ENCODE data around the gene SMURF2. TPM values are rescaled to one million over a fixed set of nuclear protein-coding genes. Genes with fewer than 3 reads are reported as not detected.

Gene SMURF2
- total RNA-seq, 4 donors from 2014 or later: 18.4 to 92.0 (median 37.3) TPM

DNA sequence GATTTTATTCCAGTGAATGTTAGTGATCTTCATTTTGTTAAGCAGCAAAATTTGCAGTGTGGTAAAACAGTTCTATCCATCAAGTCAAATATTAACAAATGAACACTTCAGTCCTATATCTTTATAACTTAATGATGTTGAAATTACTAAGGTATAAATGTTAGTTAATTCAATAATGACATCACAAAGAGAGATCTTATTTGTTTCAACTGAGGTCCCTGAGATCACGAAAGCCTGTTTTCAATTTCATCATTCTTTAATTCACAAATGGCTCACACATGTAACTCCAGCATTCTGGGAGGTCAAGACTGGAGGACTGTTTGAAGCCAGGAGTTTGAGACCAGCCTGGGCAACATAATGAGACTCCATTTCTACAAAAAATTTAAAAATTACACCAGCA, 13.9 kb downstream of the SMURF2 start:
- DNase-seq: no peak
- Histone ChIP-seq H3K36me3 (no peaks in the 10 kb centered on the region), H3K4me1 (no peaks in the 10 kb centered on the region), H3K9me3 (no peaks in the 10 kb centered on the region), H3K4me3 (no peak overlapping the region), H3K27me3 (no peaks in the 10 kb centered on the region), H3K27ac (no peak overlapping the region)
- intact Hi-C loops (cut with DNase I; ENCODE audit: low total_unique reads): no loop called here
- TF ChIP-seq, protein P1, sequence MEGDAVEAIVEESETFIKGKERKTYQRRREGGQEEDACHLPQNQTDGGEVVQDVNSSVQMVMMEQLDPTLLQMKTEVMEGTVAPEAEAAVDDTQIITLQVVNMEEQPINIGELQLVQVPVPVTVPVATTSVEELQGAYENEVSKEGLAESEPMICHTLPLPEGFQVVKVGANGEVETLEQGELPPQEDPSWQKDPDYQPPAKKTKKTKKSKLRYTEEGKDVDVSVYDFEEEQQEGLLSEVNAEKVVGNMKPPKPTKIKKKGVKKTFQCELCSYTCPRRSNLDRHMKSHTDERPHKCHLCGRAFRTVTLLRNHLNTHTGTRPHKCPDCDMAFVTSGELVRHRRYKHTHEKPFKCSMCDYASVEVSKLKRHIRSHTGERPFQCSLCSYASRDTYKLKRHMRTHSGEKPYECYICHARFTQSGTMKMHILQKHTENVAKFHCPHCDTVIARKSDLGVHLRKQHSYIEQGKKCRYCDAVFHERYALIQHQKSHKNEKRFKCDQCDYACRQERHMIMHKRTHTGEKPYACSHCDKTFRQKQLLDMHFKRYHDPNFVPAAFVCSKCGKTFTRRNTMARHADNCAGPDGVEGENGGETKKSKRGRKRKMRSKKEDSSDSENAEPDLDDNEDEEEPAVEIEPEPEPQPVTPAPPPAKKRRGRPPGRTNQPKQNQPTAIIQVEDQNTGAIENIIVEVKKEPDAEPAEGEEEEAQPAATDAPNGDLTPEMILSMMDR (IDR thresholded peaks at IDR 0.05): no peak
- TF ChIP-seq POLR2A (IDR thresholded peaks at IDR 0.05): no peak

DNA sequence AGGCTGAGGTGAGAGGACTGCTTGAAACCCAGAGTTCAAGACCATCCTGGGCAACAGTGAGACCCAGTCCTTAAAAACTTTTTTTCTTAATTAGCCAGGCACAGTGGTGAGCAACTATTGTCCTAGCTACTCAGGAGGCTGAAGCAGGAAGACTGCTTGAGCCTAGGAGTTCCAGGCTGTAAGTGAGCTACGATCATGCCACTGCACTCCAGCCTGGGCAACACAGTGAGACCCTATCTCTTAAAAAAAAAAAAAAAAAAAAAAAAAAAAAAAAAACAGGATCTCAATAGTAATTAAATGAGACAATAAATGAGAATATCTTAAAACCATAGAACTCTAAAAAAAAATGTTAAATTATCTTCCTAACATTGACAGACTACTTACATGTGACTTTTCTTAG, 14.3 kb downstream of the SMURF2 start:
- TF ChIP-seq, protein P1 (IDR thresholded peaks at IDR 0.05): no peak
- TF ChIP-seq POLR2A (IDR thresholded peaks at IDR 0.05): no peak
- Histone ChIP-seq H3K9me3 (no peaks in the 10 kb centered on the region), H3K4me3 (no peak overlapping the region), H3K4me1 (no peaks in the 10 kb centered on the region), H3K27me3 (no peaks in the 10 kb centered on the region), H3K36me3 (no peaks in the 10 kb centered on the region), H3K27ac (no peak overlapping the region)
- DNase-seq: no peak
- intact Hi-C loops (cut with DNase I; ENCODE audit: low total_unique reads): no loop called here

DNA sequence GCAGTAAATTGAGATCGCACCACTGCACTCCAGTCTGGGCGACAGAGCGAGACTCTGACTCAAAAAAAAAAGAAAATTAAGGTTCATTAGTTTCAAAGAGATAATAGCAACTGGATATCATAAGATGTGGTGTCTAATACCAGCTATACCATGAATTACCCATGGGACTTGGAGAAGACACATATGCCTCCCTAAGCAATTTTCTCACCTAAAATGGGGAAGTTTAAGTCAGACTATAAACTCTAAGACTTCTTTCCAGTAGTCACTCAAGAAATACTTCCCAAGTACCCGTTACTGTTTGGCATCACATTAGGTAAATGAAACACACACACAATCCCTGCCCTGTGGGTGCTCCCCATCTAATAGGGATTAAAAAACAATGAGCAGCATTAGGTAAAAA, 22.6 kb downstream of the SMURF2 start:
- H3K27ac ChIP-seq: no peak overlapping the region
- H3K4me1 ChIP-seq: no peaks in the 10 kb centered on the region
- no peaks in the 10 kb centered on the region for H3K36me3 ChIP-seq
- no peaks in the 10 kb centered on the region for H3K9me3 ChIP-seq
- TF ChIP-seq, protein P1 (IDR thresholded peaks at IDR 0.05): no peak
- TF ChIP-seq POLR2A (IDR thresholded peaks at IDR 0.05): no peak
- H3K4me3 ChIP-seq: no peak overlapping the region
- intact Hi-C loops (cut with DNase I; ENCODE audit: low total_unique reads): no loop called here
- no peak for DNase-seq
- no peaks in the 10 kb centered on the region for H3K27me3 ChIP-seq

DNA sequence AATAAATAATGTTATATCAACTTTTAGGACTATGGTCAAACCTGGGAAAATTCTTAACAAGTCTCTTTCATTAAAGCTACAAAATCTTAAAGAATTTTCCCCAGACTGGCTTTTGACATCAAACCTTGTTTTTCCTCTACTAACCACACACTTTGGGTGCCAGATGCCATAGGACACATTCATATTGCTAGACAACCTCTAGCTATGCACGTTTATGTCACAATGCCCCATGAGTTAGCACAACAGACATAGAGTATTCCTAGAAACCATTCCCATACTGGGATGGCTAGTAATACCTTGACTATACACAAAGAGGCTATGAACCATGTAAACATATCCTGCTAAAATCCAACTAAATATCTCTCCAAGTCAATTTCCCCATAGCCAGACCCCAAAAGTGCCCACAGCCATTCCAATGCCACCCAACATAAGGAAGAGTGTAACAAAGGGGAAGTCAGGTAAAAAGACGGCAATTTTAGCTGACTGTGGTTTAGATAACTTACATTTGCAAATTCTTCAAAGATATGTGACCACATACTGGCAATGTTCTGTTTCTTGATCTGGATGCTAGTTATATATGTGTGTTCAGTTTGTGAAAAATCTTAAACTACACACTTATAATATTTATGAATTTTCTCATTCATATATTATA, 23.4 kb downstream of the SMURF2 start:
- Histone ChIP-seq H3K4me3 (no peak overlapping the region), H3K36me3 (no peaks in the 10 kb centered on the region), H3K4me1 (no peaks in the 10 kb centered on the region), H3K27ac (no peak overlapping the region), H3K27me3 (no peaks in the 10 kb centered on the region), H3K9me3 (no peaks in the 10 kb centered on the region)
- intact Hi-C loops (cut with DNase I; ENCODE audit: low total_unique reads): no loop called here
- DNase-seq: no peak
- TF ChIP-seq POLR2A (IDR thresholded peaks at IDR 0.05): no peak
- TF ChIP-seq, protein P1 (IDR thresholded peaks at IDR 0.05): no peak

DNA sequence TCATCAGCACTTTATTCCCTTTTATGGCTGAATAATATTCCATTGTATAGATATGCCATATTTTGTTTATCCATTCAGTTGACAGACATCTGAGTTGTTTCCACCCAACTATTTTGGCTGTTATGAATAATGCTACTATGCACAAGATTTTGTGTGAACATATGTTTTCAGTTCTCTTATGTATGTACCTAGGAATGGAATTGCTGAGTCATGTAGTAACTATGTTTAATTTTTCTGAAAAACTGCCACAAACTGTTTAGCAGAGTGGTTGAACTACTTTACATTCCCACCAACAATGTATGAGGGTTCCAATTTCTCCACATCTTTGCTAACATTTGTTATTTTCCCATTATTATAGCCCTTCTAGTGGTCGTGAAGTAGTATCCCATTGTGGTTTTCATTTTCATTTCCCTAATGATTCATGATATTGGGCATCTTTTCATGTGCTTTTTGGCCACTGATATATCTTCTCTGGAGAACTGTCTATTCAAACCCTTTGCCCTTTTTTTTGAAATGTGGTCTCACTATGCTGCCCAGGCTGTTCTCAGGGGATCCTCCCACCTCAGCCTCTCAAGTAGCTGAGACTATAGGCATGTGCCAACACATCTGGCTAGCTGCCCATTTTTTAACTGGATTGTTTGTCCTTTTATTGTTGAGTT, 26.3 kb downstream of the SMURF2 start:
- Histone ChIP-seq H3K4me3 (no peak overlapping the region), H3K27ac (no peak overlapping the region), H3K27me3 (no peaks in the 10 kb centered on the region), H3K36me3 (no peaks in the 10 kb centered on the region), H3K9me3 (no peaks in the 10 kb centered on the region), H3K4me1 (no peaks in the 10 kb centered on the region)
- no peak for DNase-seq
- intact Hi-C loops (cut with DNase I; ENCODE audit: low total_unique reads): no loop called here
- no peak for TF ChIP-seq POLR2A (IDR thresholded peaks at IDR 0.05)
- TF ChIP-seq, protein P1 (IDR thresholded peaks at IDR 0.05): no peak

Data from uterus (tissue), 4 donors.